Brain pericyte (primary cell): ENCODE data around the gene GUCY2F.

Experiments
- DNase-seq: peaks from one replicate; pipeline ENCODE4 v3.0.0-alpha.2; 2012; ENCODE audit warnings: low read depth, low spot score

GUCY2F gene

GRCh38 chrX:109481986-109482385 lies at the start of gene GUCY2F:
GUCY2F (minus strand) TSS chrX:109482086; CDS start chrX:109475936, 6,150 bp downstream.
- DNase-seq = no peak

GRCh38 chrX:109519001-109519400 lies 37.1 kb upstream of the GUCY2F start:
- no peak for DNase-seq

- DNase-seq = no peak
Measured at GRCh38 chrX:109511113-109511512, 29.2 kb upstream of the GUCY2F start.

GRCh38 chrX:109508915-109509314 lies 27.0 kb upstream of the GUCY2F start:
- DNase-seq = no peak

- DNase-seq = no peak
Measured at GRCh38 chrX:109501176-109501575, 19.3 kb upstream of the GUCY2F start.

GRCh38 chrX:109498434-109498833 lies 16.5 kb upstream of the GUCY2F start:
- DNase-seq = no peak

- DNase-seq = no peak
Measured at GRCh38 chrX:109489174-109489573, 7.3 kb upstream of the GUCY2F start.

GRCh38 chrX:109487640-109488039 lies 5.8 kb upstream of the GUCY2F start:
- no peak for DNase-seq

- DNase-seq = peak; percentile 42
Measured at GRCh38 chrX:109485470-109486340, 3.8 kb upstream of the GUCY2F start.

GRCh38 chrX:109484886-109485285 lies 3.0 kb upstream of the GUCY2F start:
- DNase-seq = no peak

- peak; percentile 5 for DNase-seq
Measured at GRCh38 chrX:109475174-109475891, 6.6 kb downstream of the GUCY2F start.

- peak; percentile 8 for DNase-seq
Measured at GRCh38 chrX:109472939-109473735, 8.7 kb downstream of the GUCY2F start.

- no peak for DNase-seq
Measured at GRCh38 chrX:109464231-109464630, 17.7 kb downstream of the GUCY2F start.

- DNase-seq = no peak
Measured at GRCh38 chrX:109463784-109464183, 18.1 kb downstream of the GUCY2F start.

- DNase-seq = no peak
Measured at GRCh38 chrX:109448282-109448938, 33.5 kb downstream of the GUCY2F start.

- no peak for DNase-seq
Measured at GRCh38 chrX:109441266-109441665, 40.6 kb downstream of the GUCY2F start.

GRCh38 chrX:109440475-109440874 lies 41.4 kb downstream of the GUCY2F start:
- no peak for DNase-seq

- no peak for DNase-seq
Measured at GRCh38 chrX:109409181-109409580, 72.7 kb downstream of the GUCY2F start.

GRCh38 chrX:109403922-109404321 lies 78.0 kb downstream of the GUCY2F start:
- DNase-seq = no peak

- no peak for DNase-seq
Measured at GRCh38 chrX:109399831-109400230, 82.1 kb downstream of the GUCY2F start.

- no peak for DNase-seq
Measured at GRCh38 chrX:109398833-109399232, 83.1 kb downstream of the GUCY2F start.
